ENCODE measurements around the gene CHAMP1.
"Not testable (repeated sequence)": the region's sequence is repeated elsewhere in the genome, so short reads cannot be mapped to it uniquely, and the experiment has no call there.

Gene CHAMP1

DNA sequence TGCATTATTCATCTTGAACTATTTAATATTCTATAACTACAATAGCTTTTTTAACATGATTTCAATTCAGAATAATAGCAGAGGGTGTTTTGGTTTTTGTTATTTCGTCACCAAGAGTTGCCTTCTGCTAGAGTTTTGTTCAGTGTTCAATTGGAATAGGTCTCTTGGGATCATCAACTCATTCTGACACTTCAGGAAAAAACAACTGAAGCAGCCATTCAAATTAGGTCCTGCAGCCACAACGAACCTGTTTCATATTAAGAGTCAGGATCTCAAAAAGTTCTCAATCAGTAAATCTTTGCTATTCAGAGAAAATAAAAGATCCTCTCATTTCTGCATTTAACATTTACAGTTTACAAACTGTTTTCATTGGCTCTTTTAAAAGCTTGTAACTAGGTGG lies 2.4 kb upstream of the CHAMP1 start:
- Mint-ChIP-seq H3K4me1 (ENCODE audit: low read depth) (peaks cover 25% of the 10 kb centered on the region), H3K4me3 (no peak overlapping the region), H3K27me3 (ENCODE audit: low read depth) (no peaks in the 10 kb centered on the region), H3K9me3 (no peaks in the 10 kb centered on the region), H3K27ac (no peak overlapping the region), H3K36me3 (ENCODE audit: low read depth) (peaks cover 11% of the 10 kb centered on the region)

DNA sequence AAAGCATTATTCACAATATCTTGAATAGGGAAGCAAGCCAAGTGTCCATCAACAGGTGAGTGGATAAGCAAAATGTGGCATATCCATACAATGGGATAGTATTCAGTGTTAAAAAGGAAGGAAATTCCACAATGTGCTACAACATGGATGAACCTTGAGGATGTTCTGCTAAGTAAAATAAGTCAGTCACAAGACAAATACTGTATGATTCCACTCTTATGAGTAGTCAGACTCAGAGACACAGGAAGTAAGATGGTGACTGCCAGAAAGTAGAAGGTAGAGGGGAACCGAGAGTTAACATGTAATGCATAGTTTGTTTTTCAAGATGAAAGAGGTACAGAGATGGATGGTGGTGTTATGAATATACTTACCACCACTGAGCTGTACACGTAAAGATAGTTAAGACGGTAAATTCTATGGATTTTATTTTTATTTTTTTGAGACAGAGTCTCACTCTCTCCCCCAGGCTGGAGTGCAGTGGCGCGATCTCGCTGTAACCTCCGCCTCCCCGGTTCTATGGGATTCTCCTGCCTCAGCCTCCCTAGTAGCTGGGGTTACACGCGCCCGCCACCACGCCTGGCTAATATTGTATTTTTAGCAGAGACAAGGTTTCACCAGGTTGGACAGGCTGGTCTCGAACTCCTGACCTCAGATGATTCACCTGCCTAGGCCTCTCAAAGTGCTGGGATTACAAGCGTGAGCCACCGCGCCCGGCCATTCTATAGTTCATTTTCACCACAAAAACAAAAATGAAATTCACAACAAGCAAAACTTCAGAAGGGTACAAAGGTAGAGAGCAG lies 1.0 kb upstream of the CHAMP1 start:
- peak overlapping the region; percentile 92 for H3K4me3 Mint-ChIP-seq
- no peaks in the 10 kb centered on the region for H3K27me3 Mint-ChIP-seq (ENCODE audit: low read depth)
- H3K27ac Mint-ChIP-seq: peak overlapping the region; percentile 91
- peaks cover 8% of the 10 kb centered on the region for H3K36me3 Mint-ChIP-seq (ENCODE audit: low read depth)
- no peaks in the 10 kb centered on the region for H3K9me3 Mint-ChIP-seq
- peaks cover 32% of the 10 kb centered on the region for H3K4me1 Mint-ChIP-seq (ENCODE audit: low read depth)

DNA sequence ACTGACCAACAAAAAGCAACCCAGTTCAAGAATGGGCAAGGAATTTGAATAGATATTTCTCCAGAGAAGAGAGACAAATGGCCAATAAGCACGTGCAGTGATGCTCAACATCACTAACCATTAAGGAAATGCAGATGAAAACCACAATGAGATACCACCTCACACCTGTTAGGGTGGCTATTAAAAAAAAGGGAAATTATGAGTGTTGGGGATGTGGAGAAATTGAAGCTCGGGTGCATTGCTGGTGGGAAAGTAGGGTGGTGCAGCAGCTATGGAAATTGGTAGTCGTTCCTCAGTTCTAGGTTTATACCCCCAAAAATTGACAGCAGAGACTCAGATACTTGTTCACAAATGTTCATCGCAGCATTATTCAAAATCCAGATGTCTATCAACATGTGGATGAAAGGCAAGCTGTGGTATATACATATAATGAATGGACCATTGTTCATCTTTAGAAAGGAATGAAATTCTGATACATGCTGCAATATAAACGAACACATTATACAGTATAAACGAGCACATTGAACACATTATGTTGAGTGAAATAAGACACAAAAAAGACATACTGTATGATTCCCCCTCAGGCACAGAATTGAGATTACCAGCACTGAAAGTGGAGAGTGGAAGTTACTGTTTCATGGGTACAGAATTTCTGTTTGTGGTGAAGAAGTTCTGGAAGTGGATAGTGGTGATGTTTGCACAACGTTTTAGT lies 927 bp downstream of the CHAMP1 start:
- Mint-ChIP-seq H3K4me3 (peak overlapping the region; percentile 94), H3K4me1 (ENCODE audit: low read depth) (peaks cover 46% of the 10 kb centered on the region), H3K36me3 (ENCODE audit: low read depth) (peaks cover 17% of the 10 kb centered on the region), H3K27me3 (ENCODE audit: low read depth) (no peaks in the 10 kb centered on the region), H3K9me3 (no peaks in the 10 kb centered on the region), H3K27ac (peak overlapping the region; percentile 76)

DNA sequence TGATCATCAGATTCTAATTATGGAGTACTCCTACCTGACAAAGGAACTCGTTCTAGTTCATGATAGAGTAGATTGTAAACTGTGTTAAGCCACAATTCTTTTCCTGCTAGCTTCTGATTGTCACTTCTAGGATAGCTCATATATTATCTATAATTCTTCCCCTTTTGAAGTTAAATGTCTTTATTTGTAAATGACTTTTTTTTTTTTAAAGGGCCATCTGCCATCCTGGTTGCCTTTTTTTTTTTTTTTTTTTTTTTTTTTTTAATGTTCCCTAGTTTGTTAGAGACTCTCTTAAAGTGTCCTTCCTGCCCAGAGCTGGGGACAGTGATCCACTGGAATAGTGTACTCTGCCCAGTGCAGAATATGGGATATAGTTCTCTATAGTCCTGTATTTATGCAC lies 4.3 kb downstream of the CHAMP1 start:
- H3K27me3 Mint-ChIP-seq (ENCODE audit: low read depth): no peaks in the 10 kb centered on the region
- H3K9me3 Mint-ChIP-seq: no peaks in the 10 kb centered on the region
- no peak overlapping the region for H3K4me3 Mint-ChIP-seq
- no peak overlapping the region for H3K27ac Mint-ChIP-seq
- peaks cover 40% of the 10 kb centered on the region for H3K4me1 Mint-ChIP-seq (ENCODE audit: low read depth)
- H3K36me3 Mint-ChIP-seq (ENCODE audit: low read depth): peaks cover 35% of the 10 kb centered on the region

DNA sequence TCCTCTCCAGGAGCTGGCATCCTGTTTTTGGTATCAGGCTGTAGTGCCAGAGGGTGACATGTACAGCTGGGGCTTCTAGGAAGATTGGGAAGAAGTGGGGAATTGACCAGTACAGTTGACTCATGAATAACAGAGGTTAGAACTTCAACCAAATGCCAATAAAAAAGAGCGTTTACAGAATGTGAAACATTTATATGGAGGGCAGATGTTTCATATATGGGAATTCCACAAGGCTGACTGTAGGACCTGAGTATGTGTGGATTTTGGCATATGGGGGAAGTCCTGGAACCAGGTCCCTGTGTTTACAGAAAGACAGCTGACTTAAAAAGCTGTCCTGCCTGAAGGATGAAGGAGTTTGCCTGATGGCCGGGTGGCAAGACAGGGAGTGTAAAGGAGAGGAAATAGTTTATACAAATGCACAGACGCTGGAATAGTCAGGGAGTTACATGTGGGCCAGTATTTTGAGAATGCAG lies 5.2 kb downstream of the CHAMP1 start:
- H3K36me3 Mint-ChIP-seq (ENCODE audit: low read depth): peaks cover 43% of the 10 kb centered on the region
- peaks cover 41% of the 10 kb centered on the region for H3K4me1 Mint-ChIP-seq (ENCODE audit: low read depth)
- no peak overlapping the region for H3K27ac Mint-ChIP-seq
- no peak overlapping the region for H3K4me3 Mint-ChIP-seq
- H3K27me3 Mint-ChIP-seq (ENCODE audit: low read depth): no peaks in the 10 kb centered on the region
- H3K9me3 Mint-ChIP-seq: no peaks in the 10 kb centered on the region

DNA sequence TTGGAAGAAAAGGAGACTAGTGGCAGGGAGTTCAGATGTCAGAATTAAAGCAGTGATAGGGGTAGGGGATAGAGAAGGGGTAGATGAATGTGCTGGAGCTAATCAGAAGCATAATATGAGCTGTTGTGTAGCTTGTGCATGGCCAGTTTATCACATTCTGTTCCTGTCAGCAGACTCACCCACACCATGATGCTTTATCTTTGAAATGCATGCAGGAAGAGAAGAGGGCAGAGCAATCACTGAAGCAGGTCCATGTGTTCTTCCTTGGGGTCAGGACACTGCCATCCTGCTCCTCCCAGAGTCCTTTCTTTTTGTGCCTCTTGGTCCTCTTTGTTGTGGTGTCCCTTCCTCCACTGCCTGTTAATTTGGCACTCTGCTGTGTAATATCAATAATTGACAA lies 5.8 kb downstream of the CHAMP1 start:
- peaks cover 40% of the 10 kb centered on the region for H3K4me1 Mint-ChIP-seq (ENCODE audit: low read depth)

DNA sequence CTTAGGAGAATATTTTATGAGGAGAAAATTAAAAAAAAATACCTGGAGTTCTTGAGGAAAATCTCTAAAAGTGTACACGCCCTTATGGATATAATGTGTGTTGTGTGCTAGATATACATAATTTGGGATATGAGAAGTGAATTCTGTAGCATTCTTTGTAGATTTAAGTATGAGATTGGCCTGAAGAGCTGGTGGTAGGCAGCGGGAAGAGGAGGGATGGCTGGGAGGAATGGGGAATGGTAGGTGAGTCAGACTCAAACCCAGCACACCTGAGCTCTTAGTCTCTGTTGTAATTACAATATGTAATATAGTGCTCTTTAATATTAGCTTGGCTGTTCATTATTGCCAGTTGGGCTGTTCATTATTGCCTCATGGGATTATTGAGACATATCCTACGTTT lies 7.0 kb downstream of the CHAMP1 start:
- H3K9me3 Mint-ChIP-seq: no peaks in the 10 kb centered on the region
- H3K4me3 Mint-ChIP-seq: no peak overlapping the region
- H3K27me3 Mint-ChIP-seq (ENCODE audit: low read depth): no peaks in the 10 kb centered on the region
- peaks cover 47% of the 10 kb centered on the region for H3K36me3 Mint-ChIP-seq (ENCODE audit: low read depth)
- H3K27ac Mint-ChIP-seq: no peak overlapping the region
- H3K4me1 Mint-ChIP-seq (ENCODE audit: low read depth): peaks cover 42% of the 10 kb centered on the region

More for the DNA sequence above, 5.8 kb downstream of the CHAMP1 start:
- Mint-ChIP-seq H3K36me3 (ENCODE audit: low read depth) (peaks cover 40% of the 10 kb centered on the region), H3K4me3 (no peak overlapping the region), H3K27ac (no peak overlapping the region), H3K9me3 (no peaks in the 10 kb centered on the region), H3K27me3 (ENCODE audit: low read depth) (no peaks in the 10 kb centered on the region)

DNA sequence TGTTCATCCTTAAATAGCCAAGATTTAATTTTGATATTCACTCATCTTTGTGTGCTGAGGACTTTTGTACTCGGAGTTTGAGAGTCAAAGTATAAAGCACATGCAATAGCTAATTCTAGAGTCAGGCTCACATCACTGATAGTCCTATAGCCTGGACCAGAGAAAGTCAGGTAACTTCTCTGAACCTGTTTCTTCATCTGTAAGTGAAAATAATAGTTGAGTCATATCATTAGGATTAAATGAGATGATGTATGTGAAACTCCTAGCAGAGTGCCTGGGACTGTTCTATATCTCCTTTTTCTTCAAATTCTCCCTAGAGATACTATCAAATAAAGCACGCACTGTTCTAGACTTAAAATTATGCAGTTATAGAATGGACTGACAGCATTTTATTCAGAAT lies 9.0 kb downstream of the CHAMP1 start:
- H3K36me3 Mint-ChIP-seq (ENCODE audit: low read depth): peaks cover 55% of the 10 kb centered on the region
- H3K27me3 Mint-ChIP-seq (ENCODE audit: low read depth): no peaks in the 10 kb centered on the region
- H3K4me1 Mint-ChIP-seq (ENCODE audit: low read depth): peaks cover 34% of the 10 kb centered on the region
- H3K4me3 Mint-ChIP-seq: no peak overlapping the region
- no peaks in the 10 kb centered on the region for H3K9me3 Mint-ChIP-seq
- no peak overlapping the region for H3K27ac Mint-ChIP-seq

DNA sequence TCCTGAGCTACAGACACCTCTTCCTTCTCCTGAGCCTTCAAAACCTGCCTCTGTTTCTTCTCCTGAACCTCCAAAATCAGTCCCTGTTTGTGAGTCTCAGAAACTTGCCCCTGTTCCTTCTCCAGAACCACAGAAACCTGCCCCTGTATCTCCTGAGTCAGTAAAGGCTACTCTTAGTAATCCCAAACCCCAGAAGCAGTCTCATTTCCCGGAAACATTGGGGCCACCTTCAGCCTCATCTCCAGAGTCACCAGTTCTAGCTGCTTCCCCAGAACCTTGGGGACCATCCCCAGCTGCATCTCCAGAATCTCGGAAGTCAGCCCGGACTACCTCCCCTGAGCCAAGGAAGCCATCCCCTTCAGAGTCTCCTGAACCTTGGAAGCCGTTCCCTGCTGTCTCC lies 10.0 kb downstream of the CHAMP1 start:
- Mint-ChIP-seq H3K4me3 (no peak overlapping the region), H3K4me1 (ENCODE audit: low read depth) (peaks cover 28% of the 10 kb centered on the region), H3K36me3 (ENCODE audit: low read depth) (peaks cover 53% of the 10 kb centered on the region), H3K27ac (no peak overlapping the region), H3K27me3 (ENCODE audit: low read depth) (no peaks in the 10 kb centered on the region), H3K9me3 (no peaks in the 10 kb centered on the region)

DNA sequence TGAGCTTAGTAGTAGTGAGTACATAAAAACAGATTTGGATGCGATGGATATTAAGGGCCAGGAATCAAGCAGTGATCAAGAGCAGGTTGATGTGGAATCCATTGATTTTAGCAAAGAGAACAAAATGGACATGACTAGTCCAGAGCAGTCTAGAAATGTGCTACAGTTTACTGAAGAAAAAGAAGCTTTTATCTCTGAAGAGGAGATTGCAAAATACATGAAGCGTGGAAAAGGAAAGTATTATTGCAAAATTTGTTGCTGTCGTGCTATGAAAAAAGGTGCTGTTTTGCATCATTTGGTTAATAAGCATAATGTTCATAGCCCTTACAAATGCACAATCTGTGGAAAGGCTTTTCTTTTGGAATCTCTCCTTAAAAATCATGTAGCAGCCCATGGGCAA lies 11.4 kb downstream of the CHAMP1 start:
- Mint-ChIP-seq H3K27ac (no peak overlapping the region), H3K4me3 (no peak overlapping the region), H3K36me3 (ENCODE audit: low read depth) (peaks cover 46% of the 10 kb centered on the region), H3K27me3 (ENCODE audit: low read depth) (no peaks in the 10 kb centered on the region), H3K9me3 (no peaks in the 10 kb centered on the region), H3K4me1 (ENCODE audit: low read depth) (peaks cover 18% of the 10 kb centered on the region)

DNA sequence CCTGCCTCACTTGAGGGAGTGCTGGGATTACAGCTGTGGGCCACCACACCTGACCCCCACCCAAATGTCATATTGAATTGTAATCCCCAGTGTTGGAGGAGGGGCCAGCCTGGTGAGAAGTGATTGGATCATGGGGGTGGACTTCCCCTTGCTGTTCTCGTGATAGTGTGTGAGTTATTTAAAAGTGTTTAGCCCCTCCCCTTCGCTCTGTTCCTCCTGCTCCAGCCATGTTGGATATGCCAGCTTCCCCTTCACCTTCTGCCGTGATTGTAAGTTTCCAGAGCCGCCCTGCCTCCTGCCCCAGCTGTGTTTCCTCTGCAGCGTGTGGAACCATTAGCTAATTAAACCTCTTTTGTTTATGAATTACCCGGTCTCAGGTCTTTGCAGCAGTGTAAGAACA lies 13.7 kb downstream of the CHAMP1 start:
- Mint-ChIP-seq H3K9me3 (no peaks in the 10 kb centered on the region), H3K27me3 (ENCODE audit: low read depth) (no peaks in the 10 kb centered on the region), H3K27ac (peak overlapping the region; percentile 50), H3K4me3 (no peak overlapping the region), H3K36me3 (ENCODE audit: low read depth) (peaks cover 34% of the 10 kb centered on the region), H3K4me1 (ENCODE audit: low read depth) (peaks cover 18% of the 10 kb centered on the region)

DNA sequence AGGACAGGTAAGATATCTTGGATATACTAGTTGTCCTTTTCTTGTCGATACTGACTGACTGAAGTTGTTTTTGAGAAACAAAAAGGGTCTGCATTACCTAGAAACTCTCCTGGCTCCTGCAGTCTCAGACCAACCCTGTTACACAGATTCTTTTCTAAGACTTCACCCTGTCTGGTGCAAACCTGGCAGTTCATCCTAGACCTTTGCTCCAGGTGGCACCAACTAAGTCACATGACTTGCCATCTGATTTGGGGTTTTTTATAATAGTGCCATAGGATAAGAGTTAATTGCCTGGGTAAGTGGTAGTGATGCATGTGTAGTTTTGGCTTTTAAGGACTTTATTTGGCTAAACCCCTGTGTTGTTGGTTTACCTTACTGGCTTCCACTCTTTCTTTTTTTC lies 14.3 kb downstream of the CHAMP1 start:
- Mint-ChIP-seq H3K27me3 (ENCODE audit: low read depth) (no peaks in the 10 kb centered on the region), H3K27ac (no peak overlapping the region), H3K4me3 (no peak overlapping the region), H3K4me1 (ENCODE audit: low read depth) (peaks cover 21% of the 10 kb centered on the region), H3K9me3 (no peaks in the 10 kb centered on the region), H3K36me3 (ENCODE audit: low read depth) (peaks cover 32% of the 10 kb centered on the region)

DNA sequence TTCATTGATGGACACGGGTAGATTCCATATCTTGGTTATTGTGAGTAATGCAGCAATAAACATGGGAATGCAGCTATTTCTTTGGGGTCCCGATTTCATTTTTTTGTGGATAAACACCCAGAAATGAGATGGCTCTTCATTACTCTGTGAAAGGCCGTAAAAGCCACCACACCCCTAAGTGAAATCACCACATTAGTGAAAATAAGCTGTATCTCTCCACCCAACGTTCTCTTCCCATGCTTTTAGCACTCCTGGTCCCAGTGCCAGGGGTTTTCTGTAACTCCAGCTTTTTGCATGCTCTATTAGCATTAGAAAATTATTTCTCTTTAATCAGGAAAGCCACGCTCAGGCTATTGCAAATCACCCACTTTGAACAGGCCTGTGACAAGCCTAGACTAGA lies 15.8 kb downstream of the CHAMP1 start:
- Mint-ChIP-seq H3K9me3 (no peaks in the 10 kb centered on the region), H3K36me3 (ENCODE audit: low read depth) (peaks cover 21% of the 10 kb centered on the region), H3K27me3 (ENCODE audit: low read depth) (no peaks in the 10 kb centered on the region), H3K4me3 (no peak overlapping the region), H3K4me1 (ENCODE audit: low read depth) (peaks cover 25% of the 10 kb centered on the region), H3K27ac (no peak overlapping the region)

DNA sequence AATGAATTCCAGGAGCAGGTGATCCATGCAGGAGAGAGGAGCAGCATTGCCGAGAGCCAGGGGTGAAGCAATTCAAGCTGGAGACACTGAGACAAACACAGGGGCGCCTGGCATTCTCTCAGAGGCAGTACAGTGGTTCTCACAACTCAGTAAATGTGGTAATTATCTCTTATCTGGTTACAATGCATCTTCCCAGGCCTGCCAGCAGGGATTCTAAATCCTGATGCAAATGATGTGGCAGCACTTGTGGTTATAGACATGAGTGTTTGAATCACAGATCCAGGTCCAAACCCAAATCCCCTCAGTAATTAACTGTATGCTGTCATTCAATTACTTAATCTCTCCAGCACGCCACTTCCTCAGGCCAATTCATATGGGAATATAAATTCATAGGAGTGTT lies 19.6 kb downstream of the CHAMP1 start:
- peak overlapping the region; percentile 10 for H3K27ac Mint-ChIP-seq
- not testable (repeated sequence) for H3K9me3 Mint-ChIP-seq; H3K4me3 Mint-ChIP-seq; H3K27me3 Mint-ChIP-seq (ENCODE audit: low read depth); H3K36me3 Mint-ChIP-seq (ENCODE audit: low read depth)
- peaks cover 14% of the 10 kb centered on the region for H3K4me1 Mint-ChIP-seq (ENCODE audit: low read depth)
